NCI-H774 (cell line): ENCODE data around the gene CDK5.
A peak's percentile ranks its signal among the peaks of the same experiment; 100 is the strongest.

Experiments used
- DNase-seq: peaks from one replicate; lab custom pipeline; 2025; lab: John Stamatoyannopoulos, UW

CDK5 gene

GRCh38 chr7:151086802-151087244, 29.1 kb upstream of the CDK5 start:
- DNase-seq, result peak; percentile 11

- peak; percentile 81 for DNase-seq
These were observed 28.3 kb upstream of the CDK5 start, which contains the start of gene AGAP3 for GRCh38 chr7:151085691-151086620. TSS of gene AGAP3 (plus strand) at chr7:151086475. CDS start at chr7:151086742, 267 bp downstream.

DNA sequence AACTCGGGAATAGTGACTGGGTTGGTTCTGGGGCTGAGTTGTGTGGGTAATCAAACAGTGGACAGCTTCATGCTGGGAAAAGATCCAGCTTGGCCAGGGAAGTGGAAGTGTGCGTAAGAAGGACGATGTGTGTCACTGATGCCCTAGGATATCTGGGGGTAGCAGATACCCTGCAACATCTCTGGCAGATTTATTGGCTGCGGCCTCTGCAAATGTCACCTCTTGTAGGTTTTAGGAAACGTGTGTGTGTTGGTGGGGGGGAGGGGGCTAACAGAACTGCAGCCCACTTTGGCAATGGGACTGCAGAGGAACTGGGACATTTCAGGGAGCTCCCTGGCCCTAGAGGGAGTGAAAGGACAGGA, 27.6 kb upstream of the CDK5 start:
- DNase-seq, result no peak

DNA sequence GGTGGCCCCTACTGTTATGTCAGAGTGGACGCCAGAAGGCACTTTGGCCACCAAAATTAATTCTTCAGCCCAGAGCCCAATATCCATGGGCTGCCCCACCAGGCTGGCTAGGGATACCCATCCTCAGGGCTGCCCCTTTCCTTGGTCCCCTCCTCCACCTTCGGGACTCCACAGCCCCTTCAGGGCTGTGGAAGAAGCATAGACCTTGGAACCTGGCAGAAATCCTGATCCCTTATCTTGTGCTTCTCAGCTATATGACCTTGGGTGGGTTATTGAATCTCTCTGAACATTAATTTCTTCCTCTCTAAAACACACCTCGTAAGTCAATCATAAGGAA, 26.1 kb upstream of the CDK5 start:
- no peak for DNase-seq

- peak; percentile 40 for DNase-seq
These were observed 25.6 kb upstream of the CDK5 start, which contains the start of gene TMUB1 for GRCh38 chr7:151083071-151083823. TSS of gene TMUB1 (minus strand) at chr7:151083493. CDS start at chr7:151082563, 930 bp downstream.

- DNase-seq, result no peak
These were observed 24.7 kb upstream of the CDK5 start for GRCh38 chr7:151082141-151083070.

- DNase-seq, result peak; percentile 9
These were observed 23.7 kb upstream of the CDK5 start for GRCh38 chr7:151081170-151082101.

GRCh38 chr7:151080522-151081169, 22.9 kb upstream of the CDK5 start, which contains the start of gene FASTK:
TSS of gene FASTK (minus strand) at chr7:151080809. CDS start at chr7:151080766, 43 bp downstream.
- peak; percentile 91 for DNase-seq

DNA sequence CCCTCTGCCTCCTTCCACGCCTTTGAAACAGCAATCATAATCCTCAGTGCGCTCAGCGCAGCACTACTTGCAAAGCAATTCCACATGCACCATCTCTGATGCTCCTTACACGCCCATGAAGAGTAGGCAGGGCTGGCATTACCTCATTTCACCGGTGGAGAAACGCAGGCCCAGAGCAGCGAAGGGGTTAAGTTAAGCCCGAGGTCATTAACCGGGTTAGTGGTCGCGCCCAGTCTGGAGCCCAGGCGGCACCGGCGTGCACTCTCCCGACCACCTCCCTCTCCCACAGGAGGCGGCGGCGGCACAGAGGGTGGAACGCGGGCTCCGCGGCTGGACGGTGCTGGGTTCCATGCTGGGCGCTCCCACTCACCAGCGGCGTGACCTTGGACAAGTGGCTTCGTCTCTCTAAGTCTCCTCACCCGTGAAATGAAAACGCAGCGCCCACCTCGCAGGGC, 22.4 kb upstream of the CDK5 start:
- DNase-seq, result no peak

DNA sequence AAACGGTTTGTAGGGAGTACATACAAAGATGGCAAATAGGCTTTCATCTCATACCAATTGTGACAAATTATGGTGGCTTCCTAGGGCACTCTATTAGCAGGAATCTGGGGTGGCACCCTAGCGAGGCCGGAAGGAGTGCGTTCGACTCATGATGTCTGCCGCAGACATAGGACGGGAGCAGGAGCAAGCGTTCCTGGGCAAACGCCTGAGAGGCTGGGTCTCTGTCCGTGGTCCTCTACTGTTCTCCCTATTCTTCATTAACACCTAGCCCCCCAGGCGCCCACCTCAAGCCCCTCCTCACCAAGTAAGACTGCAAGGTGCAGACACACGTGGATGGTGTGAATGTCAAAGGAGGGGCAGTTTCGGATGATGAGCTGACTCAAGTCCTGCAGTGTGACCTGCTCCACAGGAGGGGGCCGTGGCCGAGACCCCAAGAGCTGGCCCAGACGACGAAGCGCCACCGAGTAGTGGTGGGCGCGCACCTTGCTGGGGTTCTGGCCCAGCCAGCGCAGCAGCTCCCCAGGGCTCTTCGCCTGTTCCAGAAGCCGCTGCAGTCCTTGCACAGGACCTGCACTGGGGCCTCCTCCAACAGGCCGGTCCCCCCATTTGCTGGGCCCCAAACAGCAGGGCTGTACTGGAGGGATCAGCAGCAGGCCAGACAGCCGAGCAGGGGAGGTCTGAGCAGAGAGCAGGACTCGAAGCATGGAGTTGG, 21.7 kb upstream of the CDK5 start:
- DNase-seq, result no peak

DNA sequence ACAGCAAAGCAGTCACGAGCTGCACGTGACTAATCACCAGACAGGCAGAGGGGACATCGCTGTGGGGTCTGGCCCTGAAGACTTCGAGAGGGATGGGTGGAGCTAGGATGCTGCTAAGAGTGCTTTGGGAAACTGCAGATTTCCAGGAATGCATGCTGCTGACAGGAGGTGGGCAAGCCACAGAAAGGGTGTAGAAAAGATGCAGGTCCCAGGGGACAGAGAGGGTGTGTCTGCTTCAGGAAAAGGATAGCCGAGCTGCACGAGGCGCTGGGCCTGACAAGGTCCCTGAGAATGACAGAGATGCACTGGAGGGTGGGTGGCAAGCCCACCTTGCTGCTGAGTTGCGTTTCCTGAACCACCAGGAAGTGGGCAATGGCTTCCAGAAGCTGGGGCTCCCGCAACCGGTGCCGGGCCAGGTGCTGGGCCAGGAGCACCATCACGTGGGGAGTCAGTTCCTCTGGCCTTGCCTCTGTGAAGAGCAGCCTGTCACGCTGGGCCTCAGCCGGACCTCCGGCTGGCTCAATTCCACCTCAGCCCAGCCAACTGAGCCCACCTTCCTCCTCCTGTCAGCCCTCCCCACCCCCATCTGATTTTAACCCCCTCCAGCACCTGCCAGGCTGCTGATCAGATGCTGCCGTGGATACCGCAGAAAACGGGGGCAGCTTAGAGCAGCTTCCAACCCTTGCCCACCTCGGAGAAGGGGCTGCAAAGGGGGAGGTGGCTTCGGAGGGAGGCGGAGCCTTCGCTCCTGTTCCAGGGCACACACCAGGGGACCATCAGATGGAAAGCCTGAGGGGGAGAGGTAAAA, 20.7 kb upstream of the CDK5 start:
- DNase-seq, result no peak

DNA sequence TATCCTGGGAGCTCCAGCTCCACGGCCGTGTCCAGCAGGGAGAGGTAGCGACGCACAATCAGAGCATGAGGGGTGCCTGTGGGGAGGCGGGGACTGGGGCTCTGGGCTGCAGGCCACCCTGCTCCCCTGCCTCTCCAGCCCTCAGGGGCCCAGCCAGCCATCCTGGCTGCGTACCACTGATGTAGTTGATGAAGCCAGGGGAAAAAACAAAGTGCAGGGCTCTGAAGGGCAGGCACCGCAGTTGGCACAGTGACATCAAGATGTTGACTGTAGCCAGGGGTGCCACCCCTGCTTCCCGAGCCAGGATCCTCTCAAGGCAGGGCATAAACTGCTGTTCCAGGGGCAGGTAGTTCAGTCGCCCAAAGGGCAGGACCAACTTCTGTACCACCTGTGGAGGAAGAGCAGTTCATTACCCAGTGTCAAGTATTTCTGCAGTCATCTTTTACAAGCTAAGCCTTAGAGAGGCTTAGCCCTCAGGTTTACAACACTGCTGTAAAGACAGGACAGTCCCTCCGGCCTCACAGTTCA, 20.1 kb upstream of the CDK5 start:
- no peak for DNase-seq

DNA sequence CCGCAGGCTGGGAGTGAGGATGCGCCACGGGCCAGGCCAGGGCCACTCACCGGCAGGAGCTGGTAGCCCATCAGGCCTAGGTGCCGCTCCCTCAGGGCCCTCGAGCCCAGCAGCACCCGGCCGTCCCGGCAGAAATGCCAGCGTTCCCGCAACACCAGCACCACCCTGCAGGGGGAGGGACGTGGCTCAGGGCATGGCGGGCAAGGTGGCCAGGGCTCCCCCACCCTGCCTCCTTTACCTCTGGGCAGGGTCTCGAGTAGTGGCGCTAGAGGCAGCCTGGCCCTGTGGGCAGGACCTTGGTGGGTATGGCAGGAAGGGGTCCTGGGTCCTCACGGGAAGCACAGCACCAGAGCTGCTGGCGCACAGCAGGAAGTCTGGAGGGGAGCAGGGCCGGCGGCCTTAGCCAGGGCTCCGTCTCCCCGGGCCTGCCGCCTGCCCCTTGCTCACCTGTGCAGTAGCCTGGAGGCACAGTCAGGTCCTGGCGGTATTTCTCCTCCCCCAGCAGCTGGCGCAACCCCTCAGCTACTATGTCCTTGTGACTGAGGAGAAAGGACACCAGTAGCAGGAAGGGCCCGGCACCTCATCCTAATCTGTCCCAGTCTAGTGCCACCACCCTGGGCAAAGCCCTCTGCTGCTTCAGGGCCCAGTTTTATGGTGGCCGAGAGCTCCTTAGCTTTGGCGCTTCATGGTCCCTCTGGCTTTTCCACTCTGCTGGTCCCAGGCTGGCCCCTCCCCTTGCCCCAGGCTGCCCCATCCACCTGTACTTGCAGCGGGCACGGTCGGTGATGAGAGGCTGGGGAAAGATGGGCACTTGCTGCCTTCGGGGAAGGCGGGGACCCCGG, 19.4 kb upstream of the CDK5 start:
- DNase-seq, result no peak

DNA sequence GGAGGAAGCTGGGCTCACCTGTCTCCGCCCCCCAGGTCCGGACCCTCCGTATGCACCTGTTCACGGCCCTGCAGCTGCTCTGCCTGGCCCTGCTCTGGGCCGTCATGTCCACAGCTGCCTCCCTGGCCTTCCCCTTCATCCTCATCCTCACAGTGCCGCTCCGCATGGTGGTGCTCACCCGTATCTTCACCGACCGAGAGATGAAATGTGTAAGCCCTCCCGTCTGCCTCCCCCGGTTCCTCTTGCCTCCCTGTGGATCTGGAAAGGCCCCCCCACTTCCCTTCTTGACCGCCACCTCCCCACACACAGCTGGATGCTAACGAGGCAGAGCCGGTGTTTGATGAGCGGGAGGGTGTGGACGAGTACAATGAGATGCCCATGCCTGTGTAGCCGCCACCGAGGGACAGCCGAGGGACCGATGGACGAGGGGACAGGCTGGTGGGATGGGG, 18.3 kb upstream of the CDK5 start:
- DNase-seq, result no peak

GRCh38 chr7:151075662-151075971, 17.9 kb upstream of the CDK5 start:
- DNase-seq, result no peak

- DNase-seq, result no peak
These were observed 17.3 kb upstream of the CDK5 start for GRCh38 chr7:151074817-151075661.
